OCI-LY7 (cell line): Measurements from ENCODE around the gene PDZRN3. TPM values are rescaled to one million over a fixed set of nuclear protein-coding genes. Genes with fewer than 3 reads are reported as not detected.

ENCODE experiments used
- BruUV-seq: library from RNA; stranded (reverse); fragments of 400-500 nt; replicated peaks from 2 replicates; lab custom pipeline; 2021; lab: Mats Ljungman, UMichigan
- CTCF ChIA-PET: fragments of 300-600 bp; sonication (Branson Sonifier 250); formaldehyde crosslinking; loops from one replicate; lab custom pipeline; 2022; ENCODE audit warnings: antibody characterized with exemption; ENCODE audit not compliant: unreplicated experiment; lab: Charles Lee
- POLR2A ChIA-PET: fragments of 300-600 bp; sonication (Branson Sonifier 250); formaldehyde crosslinking; loops from one replicate; lab custom pipeline; 2022; ENCODE audit warnings: antibody characterized with exemption; lab: Charles Lee
- DNase-seq: peaks from one replicate; pipeline ENCODE4 v3.0.0-alpha.2; 2015; ENCODE audit warnings: low spot score
- H2AFZ ChIP-seq: fragments of 200-600 bp; sonication (generic), shearing (Covaris generic); 2 replicates; pipeline ENCODE4 v1.6.1; 2014; ENCODE audit warnings: mild to moderate bottlenecking, antibody characterized with exemption, low read length, moderate library complexity
- H3K27ac ChIP-seq: fragments of 200-600 bp; sonication (generic); 2 replicates; pipeline ENCODE4 v1.5.1; 2014; ENCODE audit warnings: mixed run types, low read depth, mild to moderate bottlenecking, moderate library complexity, low read length, inconsistent platforms; ENCODE audit not compliant: poor library complexity, severe bottlenecking
- H3K36me3 ChIP-seq: fragments of 200-600 bp; sonication (generic); 2 replicates; pipeline ENCODE4 v1.6.1; 2014; ENCODE audit warnings: mild to moderate bottlenecking, antibody characterized with exemption, low read length, moderate library complexity, mixed read lengths; ENCODE audit not compliant: insufficient read depth
- H3K4me1 ChIP-seq: fragments of 200-600 bp; sonication (generic); 2 replicates; pipeline ENCODE4 v1.5.1; 2014; ENCODE audit warnings: mild to moderate bottlenecking, low read length; ENCODE audit not compliant: insufficient read depth, poor library complexity, severe bottlenecking
- H3K4me2 ChIP-seq: fragments of 200-600 bp; sonication (generic); 2 replicates; pipeline ENCODE4 v1.6.1; 2014; ENCODE audit warnings: mild to moderate bottlenecking, low read length
- H3K4me3 ChIP-seq: fragments of 200-600 bp; sonication (generic); 2 replicates; pipeline ENCODE4 v1.5.1; 2014; ENCODE audit warnings: mild to moderate bottlenecking, low read depth, low read length; ENCODE audit not compliant: poor library complexity, severe bottlenecking
- H3K79me2 ChIP-seq: fragments of 200-600 bp; sonication (generic); 2 replicates; pipeline ENCODE4 v1.6.1; 2016; ENCODE audit warnings: low read depth, mild to moderate bottlenecking, low read length, moderate library complexity, mixed read lengths; ENCODE audit not compliant: insufficient read depth
- H3K9me2 ChIP-seq: fragments of 200-600 bp; sonication (generic); 2 replicates; pipeline ENCODE4 v1.6.1; 2016; ENCODE audit warnings: mild to moderate bottlenecking, low read length, mixed read lengths; ENCODE audit not compliant: insufficient read depth
- H3K9me3 ChIP-seq: fragments of 200-600 bp; sonication (generic); 2 replicates; pipeline ENCODE4 v1.6.1; 2014; ENCODE audit warnings: mild to moderate bottlenecking, mixed run types, low read length, mixed read lengths
- H4K20me1 ChIP-seq: fragments of 200-600 bp; sonication (generic); 2 replicates; pipeline ENCODE4 v1.6.1; 2014; ENCODE audit warnings: mild to moderate bottlenecking, antibody characterized with exemption, low read length, moderate library complexity, mixed read lengths; ENCODE audit not compliant: insufficient read depth
- CTCF ChIP-seq: fragments of 200-600 bp; sonication (generic); conservative IDR thresholded peaks from 2 replicates; pipeline ENCODE4 v1.5.1; 2014; ENCODE audit warnings: mild to moderate bottlenecking, antibody characterized with exemption, low read length, moderate library complexity, mixed read lengths
- EZH2phosphoT487 ChIP-seq: fragments of 200-600 bp; sonication (generic); IDR thresholded peaks from 2 replicates; pipeline ENCODE4 v1.6.1; 2018; ENCODE audit warnings: low read depth, borderline replicate concordance, mild to moderate bottlenecking, mixed run types, antibody characterized with exemption, low read length, moderate library complexity, mixed read lengths
- intact Hi-C: fragments of 100-400 bp; cut with micrococcal nuclease; formaldehyde crosslinking; loops from one replicate; pipeline ENCODE4 v1.10.0; 2022; ENCODE audit not compliant: unreplicated experiment
- total RNA-seq, 2 experiments: library from RNA; depleted of rRNA in 1 of 2; stranded (reverse); fragments of >200 nt in 1 of 2; shearing (Covaris generic) in 1 of 2; gene quantifications; 2 replicates each; pipeline ENCODE4 v1.2.3, GENCODE V29; 2014 to 2022

The PDZRN3 gene
- total RNA-seq, 2 experiments from 2014 or later, result 0.95 TPM; not detected in 1

DNA sequence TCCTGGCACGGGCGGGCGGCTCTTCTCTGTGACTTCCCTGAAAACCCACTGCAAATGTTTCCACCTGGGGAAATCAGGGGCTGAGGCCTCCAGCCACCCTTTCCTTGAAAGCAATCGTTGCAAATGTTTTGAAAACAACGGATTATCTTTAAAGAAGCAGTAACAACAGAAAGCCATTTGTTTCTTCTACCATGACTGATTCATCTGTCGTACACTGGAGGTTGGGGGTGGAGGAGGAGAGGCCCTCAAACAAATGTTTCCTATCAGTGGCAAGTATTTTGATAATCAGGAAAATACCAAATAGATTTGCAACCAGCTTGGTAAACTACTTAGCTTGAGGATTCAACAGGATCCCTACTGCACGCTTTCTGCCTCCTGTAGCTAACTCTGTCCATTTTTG is 114.9 kb downstream of the PDZRN3 start:
- no peaks in the 10 kb centered on the region for H3K4me1 ChIP-seq
- H3K4me3 ChIP-seq, result no peak overlapping the region
- no TSS peak for BruUV-seq
- H4K20me1 ChIP-seq, result no peaks in the 10 kb centered on the region
- H3K27ac ChIP-seq, result no peak overlapping the region
- H3K36me3 ChIP-seq, result no peaks in the 10 kb centered on the region
- no peak overlapping the region for H2AFZ ChIP-seq
- ChIA-PET POLR2A (interaction anchor here (1.3 kb wide), 1 partner anchor 10 kb away, joined by 5 read pairs; no protein-coding TSS in a partner anchor), CTCF (no interaction called here)
- TF ChIP-seq EZH2phosphoT487 (no peak), CTCF (no peak)
- H3K9me3 ChIP-seq, result no peaks in the 10 kb centered on the region
- intact Hi-C loops, result loop anchor here (5.0 to 10.0 kb wide), 2 partner anchors 155 to 337 kb away; no protein-coding TSS in a partner anchor
- H3K4me2 ChIP-seq, result no peak overlapping the region
- no peak for DNase-seq
- no peaks in the 10 kb centered on the region for H3K79me2 ChIP-seq
- no peaks in the 10 kb centered on the region for H3K9me2 ChIP-seq

DNA sequence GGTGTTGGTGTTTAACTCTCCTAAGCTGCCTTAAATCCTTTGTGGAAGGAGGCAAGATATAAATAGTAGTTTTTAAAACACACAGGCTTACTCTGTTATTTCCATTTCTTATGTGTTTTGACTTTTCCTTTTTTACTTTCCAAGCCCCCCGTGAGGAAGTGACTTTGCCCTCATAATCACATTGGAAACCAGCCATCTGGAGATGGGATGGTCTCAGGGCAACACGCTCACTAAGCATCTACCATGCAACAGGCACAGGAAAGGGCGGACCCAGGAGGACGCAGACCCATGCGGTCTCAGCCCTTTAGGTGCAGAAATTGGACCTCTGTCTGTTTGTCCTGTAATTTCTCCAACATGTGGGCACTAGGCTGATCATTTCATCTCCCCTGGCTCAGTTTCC is 115.7 kb downstream of the PDZRN3 start:
- intact Hi-C loops, result loop anchor here (5.0 to 10.0 kb wide), 2 partner anchors 154 to 338 kb away; no protein-coding TSS in a partner anchor

More for the DNA sequence above, 115.7 kb downstream of the PDZRN3 start:
- Histone ChIP-seq H3K36me3 (no peaks in the 10 kb centered on the region), H3K9me2 (no peaks in the 10 kb centered on the region), H3K4me1 (no peaks in the 10 kb centered on the region), H2AFZ (no peak overlapping the region), H3K4me2 (no peak overlapping the region), H3K79me2 (no peaks in the 10 kb centered on the region), H3K4me3 (no peak overlapping the region), H3K9me3 (no peaks in the 10 kb centered on the region), H3K27ac (no peak overlapping the region), H4K20me1 (no peaks in the 10 kb centered on the region)
- no peak for DNase-seq
- ChIA-PET CTCF (no interaction called here), POLR2A (no interaction called here)
- TF ChIP-seq CTCF (no peak), EZH2phosphoT487 (no peak)
- no TSS peak for BruUV-seq
